Smooth muscle cell (in vitro differentiated cells): ENCODE results near the gene TLE1. TPM values are rescaled to one million over a fixed set of nuclear protein-coding genes. Genes with fewer than 3 reads are reported as not detected.

ENCODE experiments used
- DNase-seq: peaks from one replicate; lab custom pipeline; 2025; ENCODE audit not compliant: unreplicated experiment; lab: John Stamatoyannopoulos, UW
- H2AFZ ChIP-seq: fragments of 200-600 bp; sonication (generic); 2 replicates; pipeline ENCODE4 v1.6.0; 2016; ENCODE audit warnings: antibody characterized with exemption, low read depth, mild to moderate bottlenecking
- H3F3A ChIP-seq: fragments of 200-600 bp; sonication (generic); 2 replicates; pipeline ENCODE4 v1.6.0; 2017; ENCODE audit warnings: antibody characterized with exemption, low read depth
- H3K27ac ChIP-seq: fragments of 200-600 bp; sonication (generic); 2 replicates; pipeline ENCODE4 v1.5.1; 2016; ENCODE audit warnings: low read depth, mild to moderate bottlenecking
- H3K27me3 ChIP-seq: fragments of 200-600 bp; sonication (generic); 2 replicates; pipeline ENCODE4 v1.6.1; 2016; ENCODE audit warnings: low read depth, mild to moderate bottlenecking
- H3K36me3 ChIP-seq: fragments of 200-600 bp; sonication (generic); 2 replicates; pipeline ENCODE4 v1.5.1; 2016; ENCODE audit warnings: low read depth
- H3K4me1 ChIP-seq: fragments of 200-600 bp; sonication (generic); 2 replicates; pipeline ENCODE4 v1.5.1; 2016; ENCODE audit warnings: low read depth
- H3K4me2 ChIP-seq: fragments of 200-600 bp; sonication (generic); 2 replicates; pipeline ENCODE4 v1.6.0; 2016; ENCODE audit warnings: mild to moderate bottlenecking
- H3K4me3 ChIP-seq: fragments of 200-600 bp; sonication (generic); 2 replicates; pipeline ENCODE4 v1.5.1; 2016; ENCODE audit warnings: mild to moderate bottlenecking
- H3K79me2 ChIP-seq: fragments of 200-600 bp; sonication (generic); 2 replicates; pipeline ENCODE4 v1.6.0; 2016; ENCODE audit warnings: low read depth, mild to moderate bottlenecking
- H3K9ac ChIP-seq: fragments of 200-600 bp; sonication (generic); 2 replicates; pipeline ENCODE4 v1.6.0; 2016; ENCODE audit warnings: low read depth
- H3K9me3 ChIP-seq: fragments of 200-600 bp; sonication (generic); replicated peaks from 2 replicates; pipeline ENCODE4 v1.5.1; 2016; ENCODE audit warnings: low read depth
- H4K20me1 ChIP-seq: fragments of 200-600 bp; sonication (generic); 2 replicates; pipeline ENCODE4 v1.6.0; 2016; ENCODE audit warnings: low read depth
- WGBS: methylation state at CpG from one replicate; pipeline ENCODE4 v1.1.7; 2016; ENCODE audit warnings: low lambda C conversion rate; 5-methylcytosine and 5-hydroxymethylcytosine counted together
- polyA plus RNA-seq: library from polyadenylated mRNA; unstranded; fragments of >200 nt; fragmentation: Nextera tagmentation; extraction: Ambion mirVana; gene quantifications from 2 replicates; pipeline ENCODE4 v1.2.1, GENCODE V29; 2016
- total RNA-seq: library from RNA; depleted of rRNA; stranded (reverse); fragments of >200 nt; gene quantifications from 2 replicates; pipeline ENCODE4 v1.2.3, GENCODE V29; 2014
- TF ChIP-seq, protein P1 (sequence below): fragments of 200-600 bp; sonication (generic); IDR thresholded peaks from 2 replicates; pipeline ENCODE4 v1.5.1; 2017; ENCODE audit warnings: borderline replicate concordance, mild to moderate bottlenecking, antibody characterized with exemption; ENCODE audit not compliant: insufficient read depth, poor library complexity, severe bottlenecking

The TLE1 gene
- total and polyA plus RNA-seq, 2 experiments from 2014 or later, result 32.5 to 35.2 TPM

DNA sequence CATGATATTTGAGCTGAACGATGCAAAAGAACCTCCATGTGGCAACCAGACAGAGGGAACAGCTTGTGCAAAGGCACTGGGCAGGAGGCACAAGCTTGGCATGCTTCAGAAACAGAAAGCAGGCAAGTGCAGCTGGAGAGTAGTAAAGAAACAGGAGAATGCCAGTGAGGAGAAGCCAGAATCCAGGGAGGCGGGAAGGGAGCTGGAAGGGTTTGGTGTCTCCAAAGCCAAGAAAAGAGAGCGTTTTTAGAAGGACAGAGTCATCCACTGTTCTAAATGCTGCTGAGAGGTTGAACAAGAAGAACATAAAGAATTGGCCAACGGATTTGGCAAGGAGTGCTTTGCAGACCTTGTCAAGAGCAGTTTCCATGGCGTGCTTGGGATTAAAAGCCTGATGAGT, 124.7 kb downstream of the TLE1 start:
- no peak overlapping the region for H3K27ac ChIP-seq

DNA sequence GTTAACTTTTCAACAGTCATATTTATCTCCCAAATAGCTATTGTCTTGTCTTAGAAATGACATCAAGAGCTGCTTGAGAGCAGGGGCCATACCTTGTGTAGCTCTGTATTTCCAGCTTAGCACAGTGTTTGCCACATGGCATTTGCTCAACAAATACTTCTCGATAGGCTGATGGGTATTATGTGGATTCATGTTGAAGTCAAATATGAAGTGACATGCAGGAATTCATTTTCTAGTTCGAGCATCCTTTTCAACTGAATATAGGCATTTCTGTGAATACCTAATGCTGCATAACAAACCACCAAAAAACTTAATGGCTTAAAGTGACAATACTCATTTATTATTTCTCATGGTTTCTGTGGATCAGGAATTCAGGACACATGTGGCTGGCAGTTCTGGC, 125.6 kb downstream of the TLE1 start:
- 98% methylated on average over 2 of the region's 2 CpGs for WGBS
- Histone ChIP-seq H3K9ac (no peak overlapping the region), H3K27ac (no peak overlapping the region), H3K36me3 (no peaks in the 10 kb centered on the region), H2AFZ (no peak overlapping the region), H3K4me2 (no peak overlapping the region), H3K4me1 (peaks cover 22% of the 10 kb centered on the region), H3F3A (peaks cover 9% of the 10 kb centered on the region), H3K4me3 (no peak overlapping the region), H3K9me3 (no peaks in the 10 kb centered on the region), H3K79me2 (no peaks in the 10 kb centered on the region), H4K20me1 (no peaks in the 10 kb centered on the region), H3K27me3 (no peaks in the 10 kb centered on the region)
- TF ChIP-seq, protein P1, sequence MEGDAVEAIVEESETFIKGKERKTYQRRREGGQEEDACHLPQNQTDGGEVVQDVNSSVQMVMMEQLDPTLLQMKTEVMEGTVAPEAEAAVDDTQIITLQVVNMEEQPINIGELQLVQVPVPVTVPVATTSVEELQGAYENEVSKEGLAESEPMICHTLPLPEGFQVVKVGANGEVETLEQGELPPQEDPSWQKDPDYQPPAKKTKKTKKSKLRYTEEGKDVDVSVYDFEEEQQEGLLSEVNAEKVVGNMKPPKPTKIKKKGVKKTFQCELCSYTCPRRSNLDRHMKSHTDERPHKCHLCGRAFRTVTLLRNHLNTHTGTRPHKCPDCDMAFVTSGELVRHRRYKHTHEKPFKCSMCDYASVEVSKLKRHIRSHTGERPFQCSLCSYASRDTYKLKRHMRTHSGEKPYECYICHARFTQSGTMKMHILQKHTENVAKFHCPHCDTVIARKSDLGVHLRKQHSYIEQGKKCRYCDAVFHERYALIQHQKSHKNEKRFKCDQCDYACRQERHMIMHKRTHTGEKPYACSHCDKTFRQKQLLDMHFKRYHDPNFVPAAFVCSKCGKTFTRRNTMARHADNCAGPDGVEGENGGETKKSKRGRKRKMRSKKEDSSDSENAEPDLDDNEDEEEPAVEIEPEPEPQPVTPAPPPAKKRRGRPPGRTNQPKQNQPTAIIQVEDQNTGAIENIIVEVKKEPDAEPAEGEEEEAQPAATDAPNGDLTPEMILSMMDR, result no peak
- DNase-seq, result no peak

More for the DNA sequence above, 124.7 kb downstream of the TLE1 start:
- Histone ChIP-seq H3K27me3 (no peaks in the 10 kb centered on the region), H2AFZ (no peak overlapping the region), H3K4me2 (no peak overlapping the region), H3F3A (peaks cover 6% of the 10 kb centered on the region), H3K9me3 (no peaks in the 10 kb centered on the region), H3K36me3 (no peaks in the 10 kb centered on the region), H3K9ac (no peak overlapping the region), H3K4me1 (peaks cover 15% of the 10 kb centered on the region), H3K4me3 (no peak overlapping the region), H3K79me2 (no peaks in the 10 kb centered on the region), H4K20me1 (no peaks in the 10 kb centered on the region)
- no peak for DNase-seq
- WGBS, result 96% methylated on average over 5 of the region's 5 CpGs
- TF ChIP-seq, protein P1, result no peak

DNA sequence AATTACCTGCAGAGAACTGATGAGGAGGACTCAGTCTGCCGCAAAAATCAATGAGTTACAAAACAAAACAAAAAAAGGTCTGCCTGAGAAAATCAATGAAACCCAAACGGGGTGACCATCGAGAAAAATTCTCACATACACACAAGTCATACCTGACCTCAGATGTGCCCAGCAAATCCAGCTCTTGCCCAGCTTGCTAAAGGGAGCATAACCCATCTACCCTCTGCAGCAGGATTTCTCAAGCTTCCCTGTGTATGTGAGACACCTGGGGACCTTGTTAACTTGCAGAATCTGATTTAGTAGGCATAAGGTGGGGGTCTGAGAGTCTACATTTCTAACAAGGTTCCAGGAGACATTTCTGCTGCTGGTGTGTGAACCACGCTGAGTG, 126.3 kb downstream of the TLE1 start:
- Histone ChIP-seq H3F3A (peaks cover 16% of the 10 kb centered on the region), H3K4me2 (no peak overlapping the region), H2AFZ (no peak overlapping the region), H3K4me3 (no peak overlapping the region), H3K4me1 (peaks cover 27% of the 10 kb centered on the region), H4K20me1 (no peaks in the 10 kb centered on the region), H3K9ac (no peak overlapping the region), H3K79me2 (no peaks in the 10 kb centered on the region), H3K27me3 (no peaks in the 10 kb centered on the region), H3K9me3 (no peaks in the 10 kb centered on the region), H3K27ac (no peak overlapping the region), H3K36me3 (no peaks in the 10 kb centered on the region)
- TF ChIP-seq, protein P1, result no peak
- DNase-seq, result no peak
- WGBS, result 94% methylated on average over 4 of the region's 4 CpGs

DNA sequence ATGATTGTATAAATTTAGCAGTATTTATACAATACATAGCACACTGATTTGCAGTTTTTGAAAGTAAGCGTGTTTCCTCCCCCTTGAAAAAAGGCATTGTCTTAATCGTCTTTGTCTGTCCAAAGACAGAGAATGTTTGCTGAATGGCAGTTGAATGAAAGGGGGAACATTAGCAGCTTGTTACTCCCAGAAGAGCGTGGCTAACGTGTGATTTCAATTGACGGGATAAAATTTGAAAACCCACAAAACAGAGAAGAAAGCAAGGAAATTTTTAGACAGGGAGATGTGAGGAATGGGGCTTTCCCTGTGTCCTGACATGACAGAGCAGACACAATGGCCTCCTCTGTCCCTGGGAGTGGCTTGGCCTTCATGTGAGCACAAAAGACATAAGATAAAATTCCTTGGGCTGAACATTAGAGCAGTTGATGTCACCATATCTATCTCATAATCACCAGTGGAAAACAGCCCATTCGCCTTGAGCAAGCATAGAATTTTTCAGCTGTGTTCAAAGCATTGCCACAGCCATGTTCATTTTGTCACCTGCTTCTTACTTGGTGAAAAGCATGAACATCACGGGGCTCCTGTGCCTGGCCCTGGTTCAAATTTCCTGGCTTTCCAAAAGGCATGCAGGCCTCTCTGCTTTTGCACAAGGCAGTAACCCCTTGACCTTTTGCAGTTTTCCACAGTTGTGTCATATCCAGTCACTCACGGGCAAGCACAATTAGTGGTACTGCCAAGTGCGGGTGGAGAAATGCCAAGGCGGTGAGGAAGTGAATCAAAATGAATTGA, 126.9 kb downstream of the TLE1 start:
- peaks cover 29% of the 10 kb centered on the region for H3K4me1 ChIP-seq
- H3K36me3 ChIP-seq, result no peaks in the 10 kb centered on the region
- TF ChIP-seq, protein P1, result no peak
- H3K79me2 ChIP-seq, result no peaks in the 10 kb centered on the region
- H3K9ac ChIP-seq, result no peak overlapping the region
- 76% methylated on average over 10 of the region's 10 CpGs for WGBS
- peaks cover 16% of the 10 kb centered on the region for H3F3A ChIP-seq
- no peaks in the 10 kb centered on the region for H3K9me3 ChIP-seq
- no peaks in the 10 kb centered on the region for H3K27me3 ChIP-seq
- DNase-seq, result no peak
- H3K4me2 ChIP-seq, result no peak overlapping the region
- H3K27ac ChIP-seq, result peak overlapping the region; percentile 19
- H3K4me3 ChIP-seq, result no peak overlapping the region
- no peaks in the 10 kb centered on the region for H4K20me1 ChIP-seq
- no peak overlapping the region for H2AFZ ChIP-seq
